Nephron (organoid): ENCODE data around the gene ACBD6.

Experiments
- H3K27ac Mint-ChIP-seq, 3 experiments: 2 replicates each; pipeline ENCODE4 v1.8.0; 2020; ENCODE audit warnings: mixed read lengths in 3 of 3, mild to moderate bottlenecking in 2 of 3, moderate library complexity in 1 of 3
- H3K27me3 Mint-ChIP-seq: 2 replicates; pipeline ENCODE4 v1.8.0; 2021; ENCODE audit warnings: low read depth, mild to moderate bottlenecking, moderate library complexity, mixed read lengths
- H3K36me3 Mint-ChIP-seq: 2 replicates; pipeline ENCODE4 v1.8.0; 2020; ENCODE audit warnings: low read depth, mixed read lengths
- H3K4me1 Mint-ChIP-seq: 2 replicates; pipeline ENCODE4 v1.8.0; 2020; ENCODE audit warnings: mixed read lengths
- H3K4me3 Mint-ChIP-seq, 3 experiments: 2 replicates each; pipeline ENCODE4 v1.8.0; 2020; ENCODE audit warnings: mild to moderate bottlenecking in 3 of 3, mixed read lengths in 3 of 3, moderate library complexity in 2 of 3
- H3K9me3 Mint-ChIP-seq: 2 replicates; pipeline ENCODE4 v1.8.0; 2020; ENCODE audit warnings: mixed read lengths
- TF ChIP-seq, protein P1 (sequence below), 3 experiments: fragments of 200-600 bp; sonication (generic); IDR thresholded peaks; one replicate each; pipeline ENCODE4 v1.5.0; 2021; ENCODE audit warnings: antibody characterized with exemption in 3 of 3; ENCODE audit not compliant: unreplicated experiment in 3 of 3

ACBD6 gene

DNA sequence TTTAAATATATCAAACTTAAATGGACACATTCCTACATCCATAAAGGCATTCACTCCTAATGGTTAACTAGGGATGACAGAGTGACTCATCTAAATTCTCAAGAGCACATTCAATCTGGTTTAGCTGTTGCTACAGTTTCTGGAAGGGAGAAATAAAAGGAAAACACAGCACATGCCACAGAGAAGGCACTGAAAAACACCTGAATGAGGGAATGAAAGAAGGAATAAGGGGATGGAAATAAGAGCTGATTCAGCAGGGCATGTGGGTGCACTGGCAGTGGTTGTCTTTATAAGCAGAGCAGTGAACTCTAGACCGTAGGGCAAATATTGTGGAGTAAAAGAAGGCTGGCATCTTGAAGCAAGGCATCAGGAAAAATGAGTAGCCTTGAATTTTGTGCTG lies 193.0 kb downstream of the ACBD6 start:
- no peaks in the 10 kb centered on the region for H3K27me3 Mint-ChIP-seq
- TF ChIP-seq, protein P1, sequence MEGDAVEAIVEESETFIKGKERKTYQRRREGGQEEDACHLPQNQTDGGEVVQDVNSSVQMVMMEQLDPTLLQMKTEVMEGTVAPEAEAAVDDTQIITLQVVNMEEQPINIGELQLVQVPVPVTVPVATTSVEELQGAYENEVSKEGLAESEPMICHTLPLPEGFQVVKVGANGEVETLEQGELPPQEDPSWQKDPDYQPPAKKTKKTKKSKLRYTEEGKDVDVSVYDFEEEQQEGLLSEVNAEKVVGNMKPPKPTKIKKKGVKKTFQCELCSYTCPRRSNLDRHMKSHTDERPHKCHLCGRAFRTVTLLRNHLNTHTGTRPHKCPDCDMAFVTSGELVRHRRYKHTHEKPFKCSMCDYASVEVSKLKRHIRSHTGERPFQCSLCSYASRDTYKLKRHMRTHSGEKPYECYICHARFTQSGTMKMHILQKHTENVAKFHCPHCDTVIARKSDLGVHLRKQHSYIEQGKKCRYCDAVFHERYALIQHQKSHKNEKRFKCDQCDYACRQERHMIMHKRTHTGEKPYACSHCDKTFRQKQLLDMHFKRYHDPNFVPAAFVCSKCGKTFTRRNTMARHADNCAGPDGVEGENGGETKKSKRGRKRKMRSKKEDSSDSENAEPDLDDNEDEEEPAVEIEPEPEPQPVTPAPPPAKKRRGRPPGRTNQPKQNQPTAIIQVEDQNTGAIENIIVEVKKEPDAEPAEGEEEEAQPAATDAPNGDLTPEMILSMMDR (IDR thresholded peaks at IDR 0.05; ENCODE audit: unreplicated experiment in 3 of 3), result no peak
- H3K4me1 Mint-ChIP-seq, result no peaks in the 10 kb centered on the region
- H3K27ac Mint-ChIP-seq, result peak overlapping the region in 2 of 3 experiments; percentile 11 to 55
- H3K4me3 Mint-ChIP-seq, result no peak overlapping the region
- peaks cover 15% of the 10 kb centered on the region for H3K9me3 Mint-ChIP-seq
- H3K36me3 Mint-ChIP-seq, result peaks cover 24% of the 10 kb centered on the region

DNA sequence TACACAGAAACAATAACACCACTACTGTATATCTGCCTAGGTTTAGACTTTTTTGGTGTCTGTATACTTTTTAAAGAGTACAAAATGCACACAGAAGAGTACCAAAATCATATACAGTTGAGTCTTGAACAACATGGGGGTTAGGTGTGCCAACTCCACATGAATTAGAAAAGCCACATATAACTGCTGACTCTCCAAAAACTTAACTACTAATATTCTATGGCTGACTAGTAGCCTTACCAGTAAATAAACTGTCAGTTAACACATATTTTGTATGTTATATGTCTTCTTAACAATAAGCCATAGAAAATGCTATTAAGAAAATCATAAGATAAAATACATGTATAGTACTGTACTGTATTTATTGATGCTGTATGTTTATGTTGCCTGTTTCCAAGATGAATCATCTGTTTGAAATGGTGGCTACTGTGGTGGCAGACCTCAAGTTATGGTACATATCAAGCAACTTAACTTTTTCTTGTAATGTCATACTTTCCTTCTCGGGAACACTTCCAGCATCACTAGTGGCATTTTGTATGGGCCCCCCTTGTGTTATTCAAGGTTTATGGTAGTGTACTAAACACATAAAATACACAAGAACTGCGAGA lies 201.1 kb downstream of the ACBD6 start:
- no peaks in the 10 kb centered on the region for H3K4me1 Mint-ChIP-seq
- peaks cover 4% of the 10 kb centered on the region for H3K9me3 Mint-ChIP-seq
- no peak overlapping the region for H3K27ac Mint-ChIP-seq
- H3K27me3 Mint-ChIP-seq, result no peaks in the 10 kb centered on the region
- no peak overlapping the region for H3K4me3 Mint-ChIP-seq
- peaks cover 5% of the 10 kb centered on the region for H3K36me3 Mint-ChIP-seq
- TF ChIP-seq, protein P1 (IDR thresholded peaks at IDR 0.05; ENCODE audit: unreplicated experiment in 3 of 3), result no peak

DNA sequence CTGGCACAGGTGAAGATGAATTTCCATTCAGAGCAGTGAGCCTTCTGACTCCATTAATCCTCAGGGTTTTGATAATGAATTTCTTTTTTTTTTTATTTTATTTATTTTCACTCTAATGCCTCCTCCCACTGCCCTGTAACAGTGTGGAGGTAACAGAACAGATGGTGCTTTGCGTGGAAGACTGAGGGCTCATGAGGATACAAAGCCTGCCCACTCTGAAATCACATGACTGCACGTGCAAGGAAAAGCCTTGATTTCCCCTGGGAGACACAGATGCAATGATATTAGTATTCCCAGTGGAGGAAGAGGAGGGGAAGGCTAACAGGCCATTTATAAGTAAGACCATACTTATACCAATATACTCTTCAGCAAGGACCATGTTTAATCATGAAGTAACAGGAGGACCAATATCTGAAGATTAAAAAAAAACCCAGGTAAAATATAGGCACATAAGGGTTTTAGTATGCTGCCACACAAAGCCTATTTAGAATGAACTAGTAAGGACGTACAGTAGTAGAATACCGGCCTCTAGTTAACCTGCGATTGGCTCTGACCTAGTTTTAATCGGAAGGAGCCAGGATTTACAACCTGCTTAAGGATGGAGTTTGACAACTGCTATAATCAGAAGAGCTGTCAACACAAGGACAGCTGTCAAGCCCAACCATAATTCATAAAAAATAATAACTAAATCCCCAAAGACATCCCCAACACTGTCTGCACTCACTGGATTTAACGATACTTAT lies 202.7 kb downstream of the ACBD6 start:
- no peaks in the 10 kb centered on the region for H3K4me1 Mint-ChIP-seq
- no peak overlapping the region for H3K27ac Mint-ChIP-seq
- TF ChIP-seq, protein P1 (IDR thresholded peaks at IDR 0.05; ENCODE audit: unreplicated experiment in 3 of 3), result no peak
- H3K9me3 Mint-ChIP-seq, result peaks cover 3% of the 10 kb centered on the region
- H3K27me3 Mint-ChIP-seq, result no peaks in the 10 kb centered on the region
- H3K36me3 Mint-ChIP-seq, result peaks cover 8% of the 10 kb centered on the region
- no peak overlapping the region for H3K4me3 Mint-ChIP-seq

- peaks cover 14% of the 10 kb centered on the region for H3K36me3 Mint-ChIP-seq
- no peaks in the 10 kb centered on the region for H3K27me3 Mint-ChIP-seq
- peaks cover 7% of the 10 kb centered on the region for H3K9me3 Mint-ChIP-seq
- no peak overlapping the region for H3K4me3 Mint-ChIP-seq
- H3K27ac Mint-ChIP-seq, result peak overlapping the region in 1 of 3 experiments; percentile 35
- TF ChIP-seq, protein P1 (IDR thresholded peaks at IDR 0.05; ENCODE audit: unreplicated experiment in 3 of 3), result no peak
- no peaks in the 10 kb centered on the region for H3K4me1 Mint-ChIP-seq
Measured at GRCh38 chr1:180295999-180296398, 206.4 kb downstream of the ACBD6 start.

- H3K4me1 Mint-ChIP-seq, result no peaks in the 10 kb centered on the region
- TF ChIP-seq, protein P1 (IDR thresholded peaks at IDR 0.05; ENCODE audit: unreplicated experiment in 3 of 3), result no peak
- H3K27me3 Mint-ChIP-seq, result no peaks in the 10 kb centered on the region
- H3K4me3 Mint-ChIP-seq, result no peak overlapping the region
- H3K36me3 Mint-ChIP-seq, result peaks cover 14% of the 10 kb centered on the region
- H3K9me3 Mint-ChIP-seq, result peaks cover 7% of the 10 kb centered on the region
- H3K27ac Mint-ChIP-seq, result no peak overlapping the region
Measured at GRCh38 chr1:180294711-180295110, 207.7 kb downstream of the ACBD6 start.

GRCh38 chr1:180291004-180291403 lies 211.4 kb downstream of the ACBD6 start:
- H3K36me3 Mint-ChIP-seq, result peaks cover 18% of the 10 kb centered on the region
- TF ChIP-seq, protein P1 (IDR thresholded peaks at IDR 0.05; ENCODE audit: unreplicated experiment in 3 of 3), result no peak
- no peak overlapping the region for H3K4me3 Mint-ChIP-seq
- H3K27ac Mint-ChIP-seq, result no peak overlapping the region
- H3K27me3 Mint-ChIP-seq, result no peaks in the 10 kb centered on the region
- peaks cover 7% of the 10 kb centered on the region for H3K9me3 Mint-ChIP-seq
- H3K4me1 Mint-ChIP-seq, result peaks cover 17% of the 10 kb centered on the region
